Kasumi-1 (cell line): Measurements from ENCODE around the gene PPP1R3G.
"Not testable (repeated sequence)": the region's sequence is repeated elsewhere in the genome, so short reads cannot be mapped to it uniquely, and the experiment has no call there.

ENCODE experiments used
- DNase-seq, 2 experiments: peaks; one replicate each; lab custom pipeline; 2025; lab: John Stamatoyannopoulos, UW

PPP1R3G gene

DNA sequence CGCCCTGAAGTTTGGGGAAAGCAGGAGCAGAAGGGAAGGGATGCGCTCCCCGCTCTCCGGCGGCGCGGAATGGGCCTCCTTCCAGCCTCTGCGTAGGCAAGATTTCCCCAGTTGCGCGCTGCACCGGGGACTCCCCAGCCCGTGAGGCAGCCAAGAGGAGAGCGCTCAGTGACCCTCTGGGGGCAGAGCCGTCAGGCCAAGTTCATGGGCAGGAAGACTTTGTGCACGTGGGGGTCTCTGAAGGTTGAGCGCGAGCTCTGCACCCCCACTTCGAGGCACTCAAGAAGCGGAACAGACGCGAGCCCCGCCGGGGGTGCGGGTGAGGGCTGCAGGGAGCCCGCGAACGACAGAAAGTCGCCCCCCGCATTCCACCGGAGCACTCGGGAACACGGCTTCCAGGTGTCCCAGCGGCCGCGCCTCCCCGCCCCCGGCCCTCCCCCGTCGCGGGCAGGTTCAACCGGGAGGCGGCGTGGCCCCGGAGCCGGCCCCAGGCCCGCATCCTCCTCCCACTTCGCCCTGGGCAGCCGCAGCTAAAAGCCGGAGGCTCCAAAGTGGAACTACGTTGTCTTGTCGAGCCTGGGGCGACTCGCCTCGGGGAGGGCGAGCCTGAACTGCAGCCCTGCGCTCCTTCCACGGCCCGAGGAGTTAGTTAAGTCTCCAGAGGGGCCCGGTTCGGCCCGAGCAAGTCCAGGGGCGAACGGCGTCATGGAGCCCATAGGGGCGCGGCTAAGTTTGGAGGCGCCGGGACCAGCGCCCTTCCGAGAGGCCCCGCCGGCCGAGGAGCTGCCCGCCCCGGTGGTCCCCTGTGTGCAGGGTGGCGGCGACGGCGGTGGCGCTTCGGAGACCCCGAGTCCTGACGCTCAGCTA lies at the start of gene PPP1R3G:
PPP1R3G (plus strand) TSS at position 561 of the 867 bp plus-strand sequence; CDS start at position 706, 145 bp downstream.
- peak; percentile 43 to 44 for DNase-seq

- DNase-seq, result peak; percentile 84 to 87
These were observed 48.9 kb upstream of the PPP1R3G start for GRCh38 chr6:5036269-5036668.

GRCh38 chr6:5041955-5042354 lies 43.2 kb upstream of the PPP1R3G start:
- DNase-seq, result no peak

GRCh38 chr6:5042436-5042835 lies 42.7 kb upstream of the PPP1R3G start:
- no peak for DNase-seq

- no peak for DNase-seq
These were observed 40.3 kb upstream of the PPP1R3G start for GRCh38 chr6:5044866-5045265.

DNA sequence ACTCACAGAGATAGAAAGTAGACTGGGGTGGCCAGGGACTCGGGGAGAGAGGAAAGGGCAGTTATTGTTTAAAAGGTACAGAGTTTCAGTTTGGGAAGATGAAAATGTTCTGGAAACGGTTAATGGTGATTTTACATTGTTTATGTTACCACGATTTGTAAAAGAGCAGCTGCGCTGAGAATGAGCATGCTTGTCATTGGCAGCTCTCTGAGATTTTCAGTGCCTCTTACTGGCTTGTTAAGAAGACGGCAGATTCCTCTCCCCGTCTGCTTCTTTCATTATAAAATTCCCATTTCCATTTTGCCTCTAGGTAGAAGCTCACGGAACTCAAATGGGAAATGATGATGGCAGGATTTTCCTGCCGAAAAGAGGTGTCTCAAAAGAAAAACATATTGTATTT lies 39.7 kb upstream of the PPP1R3G start:
- no peak for DNase-seq

- DNase-seq, result no peak
These were observed 38.7 kb upstream of the PPP1R3G start for GRCh38 chr6:5046430-5046829.

- peak; percentile 77 to 82 for DNase-seq
These were observed 35.1 kb upstream of the PPP1R3G start for GRCh38 chr6:5050009-5050408.

GRCh38 chr6:5051394-5051793 lies 33.7 kb upstream of the PPP1R3G start:
- DNase-seq, result no peak

GRCh38 chr6:5053038-5053437 lies 32.1 kb upstream of the PPP1R3G start:
- DNase-seq, result peak; percentile 88 to 96

DNA sequence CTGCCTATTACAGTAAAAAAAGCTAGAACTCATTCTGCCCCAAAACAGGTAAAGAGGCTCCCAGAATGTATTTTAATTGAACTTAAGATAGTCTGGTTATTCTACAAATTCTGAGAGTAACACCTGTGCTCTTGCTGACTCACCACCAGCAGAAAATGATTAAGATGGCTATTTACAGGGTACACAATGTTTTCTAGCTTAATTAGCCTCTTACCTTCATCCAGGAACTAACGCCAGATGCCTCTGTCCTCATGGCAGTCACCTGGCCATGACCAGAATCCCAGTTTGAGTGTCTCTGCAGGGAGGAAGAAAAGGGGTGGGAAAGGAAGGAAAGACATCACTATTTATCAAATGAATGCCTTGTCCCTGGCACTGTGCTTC lies 31.3 kb upstream of the PPP1R3G start:
- DNase-seq, result no peak

DNA sequence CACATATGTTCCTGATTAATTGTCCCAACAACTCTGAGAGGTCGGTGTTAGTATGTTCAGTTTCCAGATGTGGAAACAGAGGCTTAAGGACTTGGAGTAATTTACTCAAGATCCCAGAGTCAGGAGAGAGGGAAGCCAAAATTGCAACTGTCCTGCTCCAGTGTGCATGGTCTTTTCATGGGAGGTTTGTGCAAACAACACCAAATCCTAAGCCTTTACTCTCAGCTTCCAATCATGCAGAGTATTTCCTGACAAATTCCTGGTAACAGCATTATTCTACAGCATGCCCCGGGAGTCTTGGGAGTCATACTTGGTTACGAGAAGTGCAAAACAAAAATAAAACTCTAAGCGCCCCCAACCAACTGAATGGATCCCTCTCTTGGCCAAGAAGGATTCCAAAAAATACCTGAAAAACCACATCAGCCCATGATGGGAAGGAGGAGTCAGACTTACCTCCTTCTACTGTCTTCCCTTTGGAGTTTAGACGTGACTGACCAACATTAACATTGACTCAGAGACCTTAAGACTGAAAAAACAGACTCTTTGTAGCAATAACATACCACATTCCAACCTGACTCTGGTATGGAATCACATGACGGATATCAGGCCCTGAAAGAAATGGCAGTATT lies 30.8 kb upstream of the PPP1R3G start:
- no peak for DNase-seq

DNA sequence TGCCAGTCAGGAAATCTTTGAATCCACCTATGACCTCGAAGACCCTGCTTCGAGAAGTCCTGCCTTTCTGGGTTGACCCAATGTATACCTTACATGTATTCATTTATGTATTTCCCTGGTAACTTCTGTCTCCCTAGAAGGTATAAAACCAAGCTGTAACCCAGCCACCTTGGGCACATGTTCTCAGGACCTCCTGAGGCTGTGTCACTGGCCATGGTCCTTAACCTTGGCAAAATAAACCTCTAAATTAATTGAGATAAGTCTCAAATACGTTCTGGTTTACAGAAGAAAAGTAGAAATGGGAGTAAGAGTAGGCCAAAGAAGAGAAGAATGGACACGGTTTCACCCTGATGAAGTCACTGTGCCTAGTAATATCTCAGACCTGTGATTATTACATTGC lies 30.0 kb upstream of the PPP1R3G start:
- DNase-seq, result no peak

- no peak for DNase-seq
These were observed 26.9 kb upstream of the PPP1R3G start for GRCh38 chr6:5058254-5058653.

- DNase-seq, result no peak
These were observed 25.9 kb upstream of the PPP1R3G start for GRCh38 chr6:5059036-5059896.

- not testable (repeated sequence) for DNase-seq
These were observed 24.7 kb upstream of the PPP1R3G start for GRCh38 chr6:5060439-5060838.

- no peak for DNase-seq
These were observed 24.0 kb upstream of the PPP1R3G start for GRCh38 chr6:5061152-5061551.

DNA sequence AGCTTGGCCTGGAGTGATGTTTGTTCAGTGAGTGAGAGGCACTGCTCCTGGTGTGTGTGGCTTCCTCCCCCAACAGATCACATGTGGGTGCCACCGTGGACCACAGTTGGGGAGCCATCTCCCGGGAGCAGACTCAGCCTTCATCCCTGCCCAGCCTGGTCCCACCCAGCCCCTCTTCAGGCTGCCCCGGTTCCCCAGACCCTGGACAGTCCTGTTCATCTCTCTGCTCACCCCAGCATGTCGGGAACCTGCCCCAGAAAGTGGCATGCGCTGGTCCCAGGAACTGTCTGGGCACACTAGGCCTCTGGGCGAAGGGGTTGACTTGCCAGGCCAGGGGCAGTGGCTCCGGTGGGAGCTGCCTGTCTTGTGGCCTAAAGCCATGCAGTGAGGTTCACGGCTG lies 21.5 kb upstream of the PPP1R3G start:
- no peak for DNase-seq

DNA sequence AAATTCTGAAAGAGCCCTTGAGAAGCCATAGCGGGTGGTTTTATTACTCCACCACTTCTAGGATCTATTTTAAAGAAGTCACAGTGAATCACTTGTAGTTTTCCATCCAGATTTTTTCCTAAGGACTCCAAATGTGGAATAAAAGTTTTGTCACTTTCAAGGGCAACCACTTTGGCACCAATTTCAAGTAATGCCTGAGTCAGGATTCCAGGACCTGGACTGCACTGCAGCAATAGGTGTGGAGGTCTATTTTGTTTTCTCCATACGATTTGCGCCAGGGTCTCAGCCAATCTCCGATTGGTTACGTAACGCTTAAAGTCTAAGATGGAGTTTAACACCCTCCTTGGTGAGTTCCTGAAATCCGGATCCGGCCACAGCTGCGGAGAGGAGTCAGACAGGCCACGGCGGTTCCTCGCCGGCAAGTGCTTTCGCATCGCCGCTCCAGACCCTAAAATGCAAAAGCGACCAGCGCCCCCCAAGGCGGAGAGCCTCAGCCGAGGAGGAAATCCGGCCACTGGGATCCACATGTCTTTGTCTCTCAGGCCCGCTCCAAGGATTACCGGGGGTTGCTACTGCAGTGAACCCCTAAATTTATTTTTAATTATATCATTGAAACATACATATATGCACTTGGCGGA lies 18.6 kb upstream of the PPP1R3G start:
- no peak for DNase-seq

GRCh38 chr6:5067305-5067704 lies 17.8 kb upstream of the PPP1R3G start:
- no peak for DNase-seq

DNA sequence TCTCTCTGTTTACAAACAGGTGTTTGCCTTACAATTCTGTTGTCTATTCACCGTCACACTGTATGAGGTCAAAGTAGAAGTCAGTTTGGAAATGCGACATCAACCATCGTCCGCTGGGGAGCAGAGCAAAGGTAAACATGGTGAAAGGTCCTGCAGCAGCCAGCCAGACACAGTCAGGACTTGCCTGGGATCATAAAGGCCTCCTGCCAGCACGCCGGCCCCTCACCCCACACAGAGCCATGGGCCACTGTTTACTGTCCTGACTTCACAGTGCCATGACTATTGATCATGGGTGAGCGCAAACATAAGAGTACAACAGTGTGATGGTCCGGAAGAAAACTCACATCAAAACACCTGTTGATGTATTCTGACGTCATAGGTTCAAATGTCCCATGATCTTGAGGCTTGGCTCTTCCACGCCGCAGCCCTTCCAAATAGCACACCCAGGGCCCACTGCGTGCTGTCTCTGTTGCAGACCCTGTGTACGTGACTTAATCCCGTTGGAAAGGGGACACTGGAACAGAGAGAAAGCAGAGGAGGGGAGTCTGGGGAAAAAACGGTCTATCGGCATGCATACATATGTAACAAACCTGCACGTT lies 16.9 kb upstream of the PPP1R3G start:
- no peak for DNase-seq

- no peak for DNase-seq
These were observed 13.9 kb upstream of the PPP1R3G start for GRCh38 chr6:5071216-5071615.
